Smooth muscle cell (in vitro differentiated cells): Measurements from ENCODE around the gene LAMB4. TPM values are rescaled to one million over a fixed set of nuclear protein-coding genes. Genes with fewer than 3 reads are reported as not detected.

Experiments used
- DNase-seq: peaks from one replicate; lab custom pipeline; 2025; ENCODE audit not compliant: unreplicated experiment; lab: John Stamatoyannopoulos, UW
- H2AFZ ChIP-seq: fragments of 200-600 bp; sonication (generic); 2 replicates; pipeline ENCODE4 v1.6.0; 2016; ENCODE audit warnings: antibody characterized with exemption, low read depth, mild to moderate bottlenecking
- H3F3A ChIP-seq: fragments of 200-600 bp; sonication (generic); 2 replicates; pipeline ENCODE4 v1.6.0; 2017; ENCODE audit warnings: antibody characterized with exemption, low read depth
- H3K27ac ChIP-seq: fragments of 200-600 bp; sonication (generic); 2 replicates; pipeline ENCODE4 v1.5.1; 2016; ENCODE audit warnings: low read depth, mild to moderate bottlenecking
- H3K27me3 ChIP-seq: fragments of 200-600 bp; sonication (generic); 2 replicates; pipeline ENCODE4 v1.6.1; 2016; ENCODE audit warnings: low read depth, mild to moderate bottlenecking
- H3K36me3 ChIP-seq: fragments of 200-600 bp; sonication (generic); 2 replicates; pipeline ENCODE4 v1.5.1; 2016; ENCODE audit warnings: low read depth
- H3K4me1 ChIP-seq: fragments of 200-600 bp; sonication (generic); 2 replicates; pipeline ENCODE4 v1.5.1; 2016; ENCODE audit warnings: low read depth
- H3K4me2 ChIP-seq: fragments of 200-600 bp; sonication (generic); 2 replicates; pipeline ENCODE4 v1.6.0; 2016; ENCODE audit warnings: mild to moderate bottlenecking
- H3K4me3 ChIP-seq: fragments of 200-600 bp; sonication (generic); 2 replicates; pipeline ENCODE4 v1.5.1; 2016; ENCODE audit warnings: mild to moderate bottlenecking
- H3K79me2 ChIP-seq: fragments of 200-600 bp; sonication (generic); 2 replicates; pipeline ENCODE4 v1.6.0; 2016; ENCODE audit warnings: low read depth, mild to moderate bottlenecking
- H3K9ac ChIP-seq: fragments of 200-600 bp; sonication (generic); 2 replicates; pipeline ENCODE4 v1.6.0; 2016; ENCODE audit warnings: low read depth
- H3K9me3 ChIP-seq: fragments of 200-600 bp; sonication (generic); replicated peaks from 2 replicates; pipeline ENCODE4 v1.5.1; 2016; ENCODE audit warnings: low read depth
- H4K20me1 ChIP-seq: fragments of 200-600 bp; sonication (generic); 2 replicates; pipeline ENCODE4 v1.6.0; 2016; ENCODE audit warnings: low read depth
- WGBS: methylation state at CpG from one replicate; pipeline ENCODE4 v1.1.7; 2016; ENCODE audit warnings: low lambda C conversion rate; 5-methylcytosine and 5-hydroxymethylcytosine counted together
- polyA plus RNA-seq: library from polyadenylated mRNA; unstranded; fragments of >200 nt; fragmentation: Nextera tagmentation; extraction: Ambion mirVana; gene quantifications from 2 replicates; pipeline ENCODE4 v1.2.1, GENCODE V29; 2016
- small RNA-seq: library from RNA; depleted of rRNA; stranded (forward); fragments of <200 nt; gene quantifications from one replicate; pipeline ENCODE3, GENCODE V24; 2014
- total RNA-seq: library from RNA; depleted of rRNA; stranded (reverse); fragments of >200 nt; gene quantifications from 2 replicates; pipeline ENCODE4 v1.2.3, GENCODE V29; 2014
- TF ChIP-seq, protein P1 (sequence below): fragments of 200-600 bp; sonication (generic); IDR thresholded peaks from 2 replicates; pipeline ENCODE4 v1.5.1; 2017; ENCODE audit warnings: borderline replicate concordance, mild to moderate bottlenecking, antibody characterized with exemption; ENCODE audit not compliant: insufficient read depth, poor library complexity, severe bottlenecking

Gene LAMB4
- total and polyA plus RNA-seq, 2 experiments from 2014 or later, result 0.06 to 0.67 TPM

- H3K79me2 ChIP-seq, result peaks cover 9% of the 10 kb centered on the region
- no peak overlapping the region for H3K4me2 ChIP-seq
- TF ChIP-seq, protein P1, sequence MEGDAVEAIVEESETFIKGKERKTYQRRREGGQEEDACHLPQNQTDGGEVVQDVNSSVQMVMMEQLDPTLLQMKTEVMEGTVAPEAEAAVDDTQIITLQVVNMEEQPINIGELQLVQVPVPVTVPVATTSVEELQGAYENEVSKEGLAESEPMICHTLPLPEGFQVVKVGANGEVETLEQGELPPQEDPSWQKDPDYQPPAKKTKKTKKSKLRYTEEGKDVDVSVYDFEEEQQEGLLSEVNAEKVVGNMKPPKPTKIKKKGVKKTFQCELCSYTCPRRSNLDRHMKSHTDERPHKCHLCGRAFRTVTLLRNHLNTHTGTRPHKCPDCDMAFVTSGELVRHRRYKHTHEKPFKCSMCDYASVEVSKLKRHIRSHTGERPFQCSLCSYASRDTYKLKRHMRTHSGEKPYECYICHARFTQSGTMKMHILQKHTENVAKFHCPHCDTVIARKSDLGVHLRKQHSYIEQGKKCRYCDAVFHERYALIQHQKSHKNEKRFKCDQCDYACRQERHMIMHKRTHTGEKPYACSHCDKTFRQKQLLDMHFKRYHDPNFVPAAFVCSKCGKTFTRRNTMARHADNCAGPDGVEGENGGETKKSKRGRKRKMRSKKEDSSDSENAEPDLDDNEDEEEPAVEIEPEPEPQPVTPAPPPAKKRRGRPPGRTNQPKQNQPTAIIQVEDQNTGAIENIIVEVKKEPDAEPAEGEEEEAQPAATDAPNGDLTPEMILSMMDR, result no peak
- H3K4me3 ChIP-seq, result no peak overlapping the region
- 100% methylated on average over 1 of the region's 1 CpG for WGBS
- H3K9me3 ChIP-seq, result no peaks in the 10 kb centered on the region
- DNase-seq, result no peak
- H3K4me1 ChIP-seq, result peaks cover 16% of the 10 kb centered on the region
- no peak overlapping the region for H3K27ac ChIP-seq
- peaks cover 55% of the 10 kb centered on the region for H4K20me1 ChIP-seq
- peaks cover 26% of the 10 kb centered on the region for H3K36me3 ChIP-seq
- H2AFZ ChIP-seq, result no peak overlapping the region
- no peak overlapping the region for H3K9ac ChIP-seq
- H3F3A ChIP-seq, result peaks cover 68% of the 10 kb centered on the region
- H3K27me3 ChIP-seq, result no peaks in the 10 kb centered on the region
These were observed 153.5 kb downstream of the LAMB4 start for GRCh38 chr7:107976620-107977019.

- 94% methylated on average over 13 of the region's 13 CpGs for WGBS
- H3K9ac ChIP-seq, result no peak overlapping the region
- peaks cover 23% of the 10 kb centered on the region for H3K4me1 ChIP-seq
- H3K27ac ChIP-seq, result no peak overlapping the region
- H3F3A ChIP-seq, result peaks cover 79% of the 10 kb centered on the region
- TF ChIP-seq, protein P1, result no peak
- peaks cover 26% of the 10 kb centered on the region for H3K36me3 ChIP-seq
- H3K9me3 ChIP-seq, result no peaks in the 10 kb centered on the region
- no peak for DNase-seq
- no peak overlapping the region for H2AFZ ChIP-seq
- no peaks in the 10 kb centered on the region for H3K27me3 ChIP-seq
- peaks cover 15% of the 10 kb centered on the region for H3K79me2 ChIP-seq
- H4K20me1 ChIP-seq, result peaks cover 54% of the 10 kb centered on the region
- H3K4me2 ChIP-seq, result no peak overlapping the region
- H3K4me3 ChIP-seq, result no peak overlapping the region
These were observed 154.7 kb downstream of the LAMB4 start for GRCh38 chr7:107975394-107976013.

DNA sequence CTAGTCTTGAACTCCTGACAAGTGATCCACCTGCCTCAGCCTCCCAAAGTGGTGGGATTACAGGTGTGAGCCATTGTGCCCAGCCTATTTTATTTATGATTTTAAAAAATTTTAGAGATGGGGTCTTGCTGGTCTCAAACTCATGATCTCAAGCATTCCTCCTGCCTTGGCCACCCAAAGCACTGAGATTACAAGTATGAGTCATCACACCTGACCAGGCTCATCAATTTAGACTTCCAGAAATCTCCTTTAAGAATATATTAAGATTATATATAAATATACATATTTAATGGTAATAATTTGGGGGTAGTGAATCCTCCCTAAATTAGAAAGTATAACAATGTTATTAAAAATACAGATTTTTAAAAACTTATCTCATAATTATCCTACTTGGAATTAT lies 156.3 kb downstream of the LAMB4 start:
- peaks cover 23% of the 10 kb centered on the region for H3K4me1 ChIP-seq
- no peak for DNase-seq
- H3K9me3 ChIP-seq, result no peaks in the 10 kb centered on the region
- H3K79me2 ChIP-seq, result peaks cover 26% of the 10 kb centered on the region
- peaks cover 27% of the 10 kb centered on the region for H3K36me3 ChIP-seq
- H3K4me2 ChIP-seq, result peak overlapping the region; percentile 60
- H2AFZ ChIP-seq, result no peak overlapping the region
- TF ChIP-seq, protein P1, result no peak
- H3F3A ChIP-seq, result peaks cover 66% of the 10 kb centered on the region
- no peak overlapping the region for H3K4me3 ChIP-seq
- H4K20me1 ChIP-seq, result peaks cover 45% of the 10 kb centered on the region
- no peak overlapping the region for H3K9ac ChIP-seq
- H3K27me3 ChIP-seq, result no peaks in the 10 kb centered on the region
- peak overlapping the region; percentile 87 for H3K27ac ChIP-seq

Small RNAs within 50 kb of the gene (small RNA-seq; reads per million reads assigned to genes)
- gene RF00012, result not detected

Other genes with a start within 250 kb of the LAMB4 start
- 165 and 172 TPM in 2 replicates for gene DLD, start 239.2 kb downstream of the LAMB4 start, total RNA-seq
- gene DLD, start 239.2 kb downstream of the LAMB4 start, polyA plus RNA-seq, result 51.4 and 71.4 TPM in 2 replicates
- 244 and 306 TPM in 2 replicates for gene LAMB1, start 127.2 kb downstream of the LAMB4 start, total RNA-seq
- 191 and 246 TPM in 2 replicates for gene LAMB1, start 127.2 kb downstream of the LAMB4 start, polyA plus RNA-seq